HuH-7.5 (cell line): Measurements from ENCODE around the gene SNX12.
A peak's percentile ranks its signal among the peaks of the same experiment; 100 is the strongest.

ENCODE experiments used
- DNase-seq: peaks from one replicate; pipeline ENCODE4 v3.0.0; 2011; ENCODE audit warnings: low spot score

The SNX12 gene

DNA sequence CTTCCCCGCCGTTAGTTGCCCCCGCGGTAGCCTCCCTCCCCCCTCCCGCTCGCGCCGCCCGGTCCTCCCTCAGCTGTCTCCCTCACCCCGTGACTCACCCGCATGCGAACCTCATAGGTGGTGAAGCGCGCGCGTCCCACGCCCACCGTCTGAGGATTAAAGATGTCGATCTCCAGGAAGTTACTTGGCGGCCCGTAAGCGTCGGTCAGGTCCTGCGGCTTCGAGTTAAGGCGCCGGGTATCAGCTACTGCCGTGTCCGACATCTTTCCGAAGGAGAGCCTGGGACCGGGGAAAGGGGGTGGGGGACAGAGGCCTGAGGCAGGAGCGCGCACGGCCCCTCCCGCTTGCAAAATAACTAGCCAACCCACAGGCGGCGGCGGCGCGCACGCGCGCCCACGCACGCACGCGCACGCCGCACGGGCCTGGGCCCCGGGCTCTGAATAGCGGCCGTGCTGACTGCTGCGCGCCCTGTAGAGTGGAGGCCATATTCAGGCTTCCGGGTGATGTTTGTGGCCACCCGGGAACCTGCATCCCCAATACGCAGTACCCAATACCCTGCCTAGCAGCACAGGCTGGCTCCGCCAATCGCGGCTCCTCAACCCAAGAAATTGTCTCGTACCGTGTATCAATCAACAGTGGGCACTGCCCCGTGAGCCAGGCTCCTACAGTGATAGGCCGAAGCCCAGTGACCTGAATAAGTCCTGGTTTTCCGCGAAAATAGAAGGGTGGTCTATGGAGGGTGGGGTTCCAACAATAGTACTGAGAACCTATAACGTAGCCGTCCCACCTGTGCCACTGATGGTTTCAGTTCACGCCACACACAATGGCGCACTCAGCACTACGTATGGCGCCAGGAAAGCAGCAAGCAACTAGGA, at the start of gene SNX12:
Gene SNX12 (minus strand): TSS at position 291 of the 875 bp plus-strand sequence. CDS start 28 bp downstream, at position 263.
- DNase-seq = peak; percentile 89

GRCh38 chrX:71117358-71117757, 49.2 kb upstream of the SNX12 start:
- DNase-seq = no peak

DNA sequence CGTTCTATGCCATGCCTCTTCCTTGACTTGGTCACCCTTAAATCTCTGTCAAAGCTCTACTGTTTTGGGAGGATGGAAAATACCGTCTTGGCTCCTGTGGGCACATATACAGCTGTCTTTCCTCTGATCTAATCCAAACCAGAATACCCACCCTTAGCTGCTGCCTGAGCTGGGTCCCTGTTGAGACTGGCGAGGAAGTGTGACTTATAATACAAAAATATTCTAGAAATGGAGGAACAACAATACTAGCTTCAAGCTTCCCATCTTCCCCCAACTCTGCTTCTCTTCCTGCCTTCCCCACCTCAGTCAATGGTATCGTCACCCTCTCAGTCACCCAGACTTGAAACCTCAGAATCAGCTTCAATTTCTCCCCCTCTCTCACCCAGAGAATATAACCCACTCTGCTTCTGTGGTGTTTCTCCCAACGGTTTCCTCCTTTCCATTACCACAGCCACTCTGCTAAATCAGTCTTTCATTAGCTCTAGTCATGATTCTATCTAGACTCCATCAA, 43.8 kb upstream of the SNX12 start:
- DNase-seq = no peak

DNA sequence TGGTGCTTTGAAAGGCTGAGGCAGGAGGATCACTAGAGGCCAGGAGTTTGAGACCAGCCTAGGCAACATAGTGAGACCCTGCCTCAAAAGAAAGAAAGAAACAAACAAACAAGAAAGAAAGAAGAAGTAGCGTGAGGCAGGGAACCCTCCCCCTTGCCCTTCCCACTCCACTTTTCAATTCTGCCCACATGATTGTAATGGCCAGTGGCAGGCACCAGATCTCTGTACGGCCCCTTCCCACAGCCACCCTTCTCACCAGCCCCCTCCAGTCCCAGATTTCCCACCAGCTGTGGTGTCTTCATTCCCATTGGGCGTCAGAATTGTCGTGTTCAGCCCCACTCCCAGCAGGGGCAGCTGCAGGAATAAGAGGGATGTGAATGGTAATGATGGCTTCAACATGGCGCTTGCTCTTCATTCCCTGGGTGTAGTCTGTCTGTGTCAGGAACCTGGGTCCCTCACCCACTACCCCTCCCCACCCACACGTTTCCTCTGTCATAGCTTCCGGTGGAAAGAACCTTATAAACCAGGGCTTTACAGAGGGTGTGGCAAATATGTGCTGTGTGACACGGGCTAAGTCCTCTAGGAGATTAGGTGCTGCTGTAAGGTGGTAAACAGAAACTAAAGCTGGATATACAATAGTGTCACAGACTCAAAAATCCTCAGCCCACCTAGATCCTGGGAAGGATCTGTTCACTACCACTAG, 43.2 kb upstream of the SNX12 start, which contains the start of gene IL2RG:
Gene IL2RG (minus strand): TSS at position 437 of the 703 bp plus-strand sequence. CDS start 38 bp downstream, at position 399.
- no peak for DNase-seq

- DNase-seq = no peak
These were observed 40.9 kb upstream of the SNX12 start for GRCh38 chrX:71109051-71109450.

DNA sequence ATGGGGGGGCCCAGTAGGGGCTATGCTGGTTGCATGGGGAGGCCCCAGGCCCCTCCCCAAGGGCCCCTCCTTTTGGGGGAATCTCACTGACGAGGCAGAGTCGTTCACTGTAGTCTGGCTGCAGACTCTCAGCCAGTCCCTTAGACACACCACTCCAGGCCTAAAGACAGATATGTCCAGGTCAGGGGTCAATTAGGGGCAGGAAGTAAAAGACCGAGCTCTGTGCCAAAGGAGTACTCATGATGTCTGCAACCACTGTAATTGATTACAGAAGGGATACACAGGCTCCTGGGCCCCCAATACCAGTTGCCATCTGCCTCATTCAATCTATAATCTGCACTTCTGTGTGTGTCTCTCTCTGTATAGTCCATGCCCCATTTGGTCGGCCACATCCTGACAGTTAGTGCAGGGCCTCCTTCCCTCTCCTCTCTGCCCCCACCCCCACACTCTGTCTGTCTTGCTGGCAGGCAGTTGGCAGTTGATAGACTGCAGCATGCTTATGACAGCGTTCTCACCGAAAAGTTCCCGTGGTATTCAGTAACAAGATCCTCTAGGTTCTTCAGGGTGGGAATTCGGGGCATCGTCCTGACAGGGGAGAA, 39.7 kb upstream of the SNX12 start:
- no peak for DNase-seq

GRCh38 chrX:71107245-71107644, 39.1 kb upstream of the SNX12 start:
- no peak for DNase-seq

GRCh38 chrX:71106427-71106826, 38.3 kb upstream of the SNX12 start, which contains the start of gene CXorf65:
Gene CXorf65, minus strand, starts transcription at chrX:71106740. Its CDS starts 184 bp downstream, at chrX:71106556.
- no peak for DNase-seq

DNA sequence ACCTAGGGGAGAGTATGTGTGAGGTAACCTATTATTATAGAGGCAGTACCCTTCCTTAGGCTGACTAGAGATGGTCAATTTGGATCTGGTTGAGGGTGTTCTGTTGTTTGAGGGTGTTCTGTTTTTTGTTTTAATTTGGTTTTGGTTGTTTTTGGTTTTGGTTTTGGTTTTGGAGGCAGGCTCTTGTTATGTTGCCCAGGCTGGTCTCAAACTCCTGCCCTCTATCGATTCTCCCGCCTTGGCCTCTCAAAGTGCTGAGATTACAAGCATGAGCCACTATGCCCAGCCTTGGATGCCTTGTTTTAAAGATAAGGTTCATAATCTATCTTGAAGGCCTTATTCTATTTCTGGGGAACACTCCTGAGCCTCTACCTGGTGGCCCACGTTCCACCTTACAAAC, 37.5 kb upstream of the SNX12 start:
- DNase-seq = no peak

- DNase-seq = no peak
These were observed 35.2 kb upstream of the SNX12 start for GRCh38 chrX:71103110-71103983.

DNA sequence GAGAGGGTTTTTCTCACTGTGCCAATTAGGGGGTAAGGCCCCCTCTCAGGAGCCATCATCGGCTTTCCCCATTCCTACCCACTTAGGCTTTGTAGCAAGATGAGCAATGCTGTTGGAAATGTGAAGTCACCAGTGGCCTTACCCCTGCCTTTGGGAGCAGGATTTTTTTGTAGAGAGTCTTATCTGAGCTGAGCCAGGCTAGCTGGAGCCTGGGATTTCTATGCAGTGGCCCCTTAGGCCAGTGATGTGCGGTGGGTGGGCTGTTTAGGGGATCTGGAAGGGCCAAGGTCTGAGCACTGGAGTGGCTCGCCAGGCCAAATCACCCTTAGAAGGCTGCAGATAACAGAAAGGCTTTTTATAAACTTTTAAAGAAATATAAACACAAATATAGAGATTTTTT, 34.2 kb upstream of the SNX12 start:
- no peak for DNase-seq

DNA sequence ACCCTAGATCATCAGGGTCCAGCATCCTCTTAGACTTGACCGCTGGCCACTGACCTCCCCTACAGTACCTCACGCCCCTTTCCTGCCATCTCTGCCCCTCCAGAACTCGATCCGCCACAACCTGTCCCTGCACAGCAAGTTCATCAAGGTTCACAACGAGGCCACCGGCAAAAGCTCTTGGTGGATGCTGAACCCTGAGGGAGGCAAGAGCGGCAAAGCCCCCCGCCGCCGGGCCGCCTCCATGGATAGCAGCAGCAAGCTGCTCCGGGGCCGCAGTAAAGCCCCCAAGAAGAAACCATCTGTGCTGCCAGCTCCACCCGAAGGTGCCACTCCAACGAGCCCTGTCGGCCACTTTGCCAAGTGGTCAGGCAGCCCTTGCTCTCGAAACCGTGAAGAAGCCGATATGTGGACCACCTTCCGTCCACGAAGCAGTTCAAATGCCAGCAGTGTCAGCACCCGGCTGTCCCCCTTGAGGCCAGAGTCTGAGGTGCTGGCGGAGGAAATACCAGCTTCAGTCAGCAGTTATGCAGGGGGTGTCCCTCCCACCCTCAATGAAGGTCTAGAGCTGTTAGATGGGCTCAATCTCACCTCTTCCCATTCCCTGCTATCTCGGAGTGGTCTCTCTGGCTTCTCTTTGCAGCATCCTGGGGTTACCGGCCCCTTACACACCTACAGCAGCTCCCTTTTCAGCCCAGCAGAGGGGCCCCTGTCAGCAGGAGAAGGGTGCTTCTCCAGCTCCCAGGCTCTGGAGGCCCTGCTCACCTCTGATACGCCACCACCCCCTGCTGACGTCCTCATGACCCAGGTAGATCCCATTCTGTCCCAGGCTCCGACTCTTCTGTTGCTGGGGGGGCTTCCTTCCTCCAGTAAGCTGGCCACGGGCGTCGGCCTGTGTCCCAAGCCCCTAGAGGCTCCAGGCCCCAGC, 32.7 kb upstream of the SNX12 start:
- DNase-seq = no peak

DNA sequence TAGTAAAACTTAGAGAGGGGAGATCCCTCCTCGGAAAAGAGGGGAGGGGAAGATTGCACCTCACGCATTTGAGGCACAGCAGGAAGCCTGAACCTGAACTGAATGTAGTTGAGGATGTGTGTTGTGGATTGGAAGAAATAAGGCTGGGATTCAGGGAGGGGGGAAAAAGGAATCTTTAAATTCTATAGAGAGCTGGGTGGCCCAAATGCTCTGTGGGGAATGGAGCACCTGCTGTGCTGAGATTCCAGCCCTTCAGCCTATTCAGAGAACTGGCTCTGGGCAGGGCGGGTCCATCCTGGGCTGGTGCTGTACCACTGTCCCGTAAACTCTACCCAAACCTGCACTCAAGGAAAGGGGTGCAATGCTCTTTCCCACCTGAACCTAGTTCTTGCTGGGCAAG, 31.6 kb upstream of the SNX12 start:
- no peak for DNase-seq

DNA sequence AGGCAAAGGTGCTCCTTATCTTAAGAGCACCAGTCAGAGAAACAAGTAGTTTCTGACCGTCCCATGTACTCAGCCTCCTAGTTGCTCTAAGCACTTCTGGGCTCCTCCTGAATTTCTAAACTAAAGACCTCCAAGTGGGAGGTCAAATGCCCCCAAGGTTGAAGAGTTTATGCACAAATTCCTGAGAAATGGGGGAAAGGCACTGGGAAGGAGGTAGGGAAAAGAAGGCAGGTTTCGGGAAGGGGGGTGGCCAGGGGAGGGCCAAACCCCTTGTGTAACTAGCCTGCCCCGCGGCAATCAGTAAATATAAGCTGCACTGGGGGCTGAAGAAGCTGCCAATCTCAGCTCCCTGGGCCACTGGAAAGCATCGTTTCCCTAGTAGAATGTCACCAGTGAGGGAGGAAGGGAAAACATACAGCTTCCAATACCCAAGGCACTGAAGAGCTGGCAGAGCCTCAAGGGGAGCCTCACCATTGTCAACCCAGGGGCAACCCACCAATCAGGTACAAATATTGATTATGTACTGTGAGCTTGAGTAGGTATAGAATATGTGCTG, 30.9 kb upstream of the SNX12 start:
- no peak for DNase-seq

GRCh38 chrX:71098302-71098701, 30.2 kb upstream of the SNX12 start:
- DNase-seq = no peak

- no peak for DNase-seq
These were observed 28.6 kb upstream of the SNX12 start for GRCh38 chrX:71096760-71097032.

DNA sequence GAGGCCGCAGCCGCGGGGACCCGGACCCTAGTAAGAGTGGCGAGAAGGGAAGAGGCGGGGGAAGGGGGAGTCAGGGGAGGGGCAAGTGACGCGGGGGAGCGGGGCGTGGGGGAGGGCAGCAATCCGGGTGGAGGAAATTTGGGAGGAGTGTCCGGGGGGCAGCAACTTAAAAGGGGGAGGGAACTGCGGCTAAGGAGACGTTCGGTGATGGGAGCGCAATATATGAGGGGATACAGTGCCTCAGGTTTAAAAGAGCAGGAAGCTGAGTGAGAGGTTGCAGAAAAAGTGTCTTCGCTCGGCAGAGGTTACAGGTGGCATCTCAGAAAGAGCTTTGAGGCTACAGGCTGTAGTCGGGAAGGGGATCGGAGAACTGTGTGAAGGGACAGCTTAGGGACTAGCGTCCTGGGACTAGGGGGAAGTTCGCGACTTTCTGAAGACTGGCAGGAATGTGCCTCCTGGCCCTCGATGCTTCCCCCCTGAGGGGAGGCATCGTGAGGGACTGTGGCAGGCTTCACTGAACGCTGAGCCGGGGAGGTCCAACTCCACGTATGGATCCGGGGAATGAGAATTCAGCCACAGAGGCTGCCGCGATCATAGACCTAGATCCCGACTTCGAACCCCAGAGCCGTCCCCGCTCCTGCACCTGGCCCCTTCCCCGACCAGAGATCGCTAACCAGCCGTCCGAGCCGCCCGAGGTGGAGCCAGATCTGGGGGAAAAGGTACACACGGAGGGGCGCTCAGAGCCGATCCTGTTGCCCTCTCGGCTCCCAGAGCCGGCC, 28.0 kb upstream of the SNX12 start:
- DNase-seq = peak; percentile 56

DNA sequence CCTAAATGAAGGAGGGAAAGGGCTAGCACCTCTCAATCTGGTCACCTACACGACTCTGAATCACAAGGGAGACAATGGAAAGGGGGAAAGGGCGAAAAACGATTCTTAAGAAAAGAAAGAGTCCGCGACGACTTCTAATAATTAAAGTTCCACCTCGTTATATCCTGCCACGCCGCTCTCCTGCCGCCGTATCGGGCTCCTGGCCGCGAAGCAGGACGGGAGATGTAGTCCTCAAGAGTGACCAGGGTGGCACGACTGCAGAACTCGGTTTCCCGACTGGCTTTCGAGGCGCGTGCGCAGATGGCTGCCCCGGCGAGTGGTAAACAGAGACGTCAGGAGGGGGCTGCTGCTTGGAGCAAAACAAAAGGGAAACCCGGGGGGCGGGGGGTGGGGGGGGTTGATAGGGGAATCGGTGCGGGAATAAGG, 27.4 kb upstream of the SNX12 start, which contains the start of gene FOXO4:
Gene FOXO4 (plus strand): TSS at position 297 of the 426 bp plus-strand sequence. CDS start 678 bp downstream, outside the sequence.
- peak; percentile 81 for DNase-seq

- DNase-seq = no peak
These were observed 26.9 kb upstream of the SNX12 start for GRCh38 chrX:71095033-71095432.
